Thoracic aorta (tissue), 2 donors: ENCODE data around the gene FANCE. TPM values are rescaled to one million over a fixed set of nuclear protein-coding genes. Genes with fewer than 3 reads are reported as not detected.
A peak's percentile ranks its signal among the peaks of the same experiment; 100 is the strongest.

Source experiments
- ATAC-seq: fragments of 150-250 bp; one replicate; pipeline ENCODE4 v1.8.0; 2017; ENCODE audit warnings: low read depth; ENCODE audit not compliant: insufficient number of reproducible peaks, low FRiP score
- DNase-seq: peaks from one replicate; pipeline ENCODE4 v3.0.0-alpha.2; 2020; ENCODE audit warnings: low spot score
- H3K27ac ChIP-seq, 2 donors: fragments of 200-600 bp; sonication (generic); 1 replicate in 1 of 2; 2 replicates in 1 of 2; pipeline ENCODE4 v1.5.1; 2016; ENCODE audit warnings: mild to moderate bottlenecking in 2 of 2, moderate library complexity in 2 of 2
- H3K27me3 ChIP-seq: fragments of 200-600 bp; sonication (generic); replicated peaks from 2 replicates; pipeline ENCODE4 v1.6.0; 2016; ENCODE audit warnings: mild to moderate bottlenecking; ENCODE audit not compliant: insufficient read depth
- H3K36me3 ChIP-seq: fragments of 200-600 bp; sonication (generic); one replicate; pipeline ENCODE4 v1.5.1; 2016
- H3K4me1 ChIP-seq, 2 donors: fragments of 200-600 bp; sonication (generic); 1 replicate in 1 of 2; 2 replicates in 1 of 2; pipeline versions ENCODE4 v1.5.1 to v1.6.0; 2016; ENCODE audit warnings: low read depth in 2 of 2, mild to moderate bottlenecking in 1 of 2; ENCODE audit not compliant: control insufficient read depth in 1 of 2
- H3K4me3 ChIP-seq: fragments of 200-600 bp; sonication (generic); 2 replicates; pipeline ENCODE4 v1.5.1; 2016; ENCODE audit warnings: mild to moderate bottlenecking
- H3K9me3 ChIP-seq: fragments of 200-600 bp; sonication (generic); 2 replicates; pipeline ENCODE4 v1.5.1; 2016
- total RNA-seq, 2 donors: library from RNA; depleted of rRNA; stranded (reverse); fragments of >200 nt; gene quantifications; one replicate each; pipeline versions ENCODE4 v1.1.0 to v1.2.3, GENCODE V29; 2016
- TF ChIP-seq, protein P1 (sequence below): fragments of 200-600 bp; sonication (generic); IDR thresholded peaks from one replicate; pipeline ENCODE4 v1.5.1; 2019; ENCODE audit warnings: antibody characterized with exemption

Gene FANCE
- total RNA-seq, 2 donors from 2014 or later, result 3.1 to 6.2 TPM

GRCh38 chr6:35468980-35469750, 17.0 kb downstream of the FANCE start:
- DNase-seq (no peak), ATAC-seq (no peak)
- H3K27ac ChIP-seq, result peak overlapping the region; percentile 87
- TF ChIP-seq, protein P1, sequence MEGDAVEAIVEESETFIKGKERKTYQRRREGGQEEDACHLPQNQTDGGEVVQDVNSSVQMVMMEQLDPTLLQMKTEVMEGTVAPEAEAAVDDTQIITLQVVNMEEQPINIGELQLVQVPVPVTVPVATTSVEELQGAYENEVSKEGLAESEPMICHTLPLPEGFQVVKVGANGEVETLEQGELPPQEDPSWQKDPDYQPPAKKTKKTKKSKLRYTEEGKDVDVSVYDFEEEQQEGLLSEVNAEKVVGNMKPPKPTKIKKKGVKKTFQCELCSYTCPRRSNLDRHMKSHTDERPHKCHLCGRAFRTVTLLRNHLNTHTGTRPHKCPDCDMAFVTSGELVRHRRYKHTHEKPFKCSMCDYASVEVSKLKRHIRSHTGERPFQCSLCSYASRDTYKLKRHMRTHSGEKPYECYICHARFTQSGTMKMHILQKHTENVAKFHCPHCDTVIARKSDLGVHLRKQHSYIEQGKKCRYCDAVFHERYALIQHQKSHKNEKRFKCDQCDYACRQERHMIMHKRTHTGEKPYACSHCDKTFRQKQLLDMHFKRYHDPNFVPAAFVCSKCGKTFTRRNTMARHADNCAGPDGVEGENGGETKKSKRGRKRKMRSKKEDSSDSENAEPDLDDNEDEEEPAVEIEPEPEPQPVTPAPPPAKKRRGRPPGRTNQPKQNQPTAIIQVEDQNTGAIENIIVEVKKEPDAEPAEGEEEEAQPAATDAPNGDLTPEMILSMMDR, result no peak
- peak overlapping the region; percentile 98 for H3K4me3 ChIP-seq
- H3K9me3 ChIP-seq, result no peaks in the 10 kb centered on the region
- peaks cover 0 to 40% of the 10 kb centered on the region in 2 donors for H3K4me1 ChIP-seq
- peaks cover 21% of the 10 kb centered on the region for H3K36me3 ChIP-seq
- no peaks in the 10 kb centered on the region for H3K27me3 ChIP-seq

GRCh38 chr6:35469751-35470662, 17.9 kb downstream of the FANCE start:
- peaks cover 30% of the 10 kb centered on the region for H3K36me3 ChIP-seq
- ATAC-seq, result no peak
- peak overlapping the region; percentile 87 for H3K27ac ChIP-seq
- no peak for DNase-seq
- peaks cover 0 to 40% of the 10 kb centered on the region in 2 donors for H3K4me1 ChIP-seq
- H3K27me3 ChIP-seq, result no peaks in the 10 kb centered on the region
- peak overlapping the region; percentile 98 for H3K4me3 ChIP-seq
- TF ChIP-seq, protein P1, result no peak
- no peaks in the 10 kb centered on the region for H3K9me3 ChIP-seq

DNA sequence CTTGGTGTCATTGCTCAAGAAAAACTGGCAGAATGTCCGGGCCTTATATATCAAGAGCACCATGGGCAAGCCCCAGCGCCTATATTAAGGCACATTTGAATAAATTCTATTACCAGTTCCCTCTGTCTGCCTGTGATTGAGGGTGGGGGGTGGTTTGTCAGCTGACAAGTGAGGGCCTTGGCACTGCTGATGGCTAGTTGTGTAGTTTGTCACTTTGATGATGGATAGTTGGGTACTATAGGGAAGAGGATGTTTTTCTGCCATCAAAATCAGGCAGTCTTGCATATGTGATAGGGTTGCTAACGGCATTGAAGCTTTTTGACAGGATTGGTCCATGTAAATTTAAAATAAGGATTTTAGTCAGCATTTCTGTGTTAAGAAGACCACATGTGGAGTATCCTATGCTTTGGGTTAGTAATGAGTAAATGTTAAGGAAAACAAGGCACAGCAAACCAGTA, 18.6 kb downstream of the FANCE start:
- H3K36me3 ChIP-seq, result peaks cover 36% of the 10 kb centered on the region
- H3K4me1 ChIP-seq, result peaks cover 0 to 40% of the 10 kb centered on the region in 2 donors
- H3K27ac ChIP-seq, result peak overlapping the region; percentile 87
- TF ChIP-seq, protein P1, result no peak
- DNase-seq (no peak), ATAC-seq (no peak)
- no peak overlapping the region for H3K4me3 ChIP-seq
- no peaks in the 10 kb centered on the region for H3K9me3 ChIP-seq
- no peaks in the 10 kb centered on the region for H3K27me3 ChIP-seq

- H3K36me3 ChIP-seq, result peaks cover 46% of the 10 kb centered on the region
- TF ChIP-seq, protein P1, result no peak
- no peaks in the 10 kb centered on the region for H3K27me3 ChIP-seq
- no peak for ATAC-seq
- H3K4me3 ChIP-seq, result no peak overlapping the region
- DNase-seq, result no peak
- no peak overlapping the region for H3K27ac ChIP-seq
- peaks cover 0 to 40% of the 10 kb centered on the region in 2 donors for H3K4me1 ChIP-seq
- no peaks in the 10 kb centered on the region for H3K9me3 ChIP-seq
Observed at GRCh38 chr6:35471836-35472345, 19.8 kb downstream of the FANCE start.
